Measurements from ENCODE around the gene IFNAR1. TPM values are rescaled to one million over a fixed set of nuclear protein-coding genes. Genes with fewer than 3 reads are reported as not detected.

IFNAR1 gene
- 24.4 TPM for total RNA-seq
- long read RNA-seq, full-length matches to known transcripts: 17 of 28 reads
- long read RNA-seq, partial matches to known transcripts: 1 of 28 reads
- long read RNA-seq, other reads (novel, unspliced or antisense): 10 of 28 reads

DNA sequence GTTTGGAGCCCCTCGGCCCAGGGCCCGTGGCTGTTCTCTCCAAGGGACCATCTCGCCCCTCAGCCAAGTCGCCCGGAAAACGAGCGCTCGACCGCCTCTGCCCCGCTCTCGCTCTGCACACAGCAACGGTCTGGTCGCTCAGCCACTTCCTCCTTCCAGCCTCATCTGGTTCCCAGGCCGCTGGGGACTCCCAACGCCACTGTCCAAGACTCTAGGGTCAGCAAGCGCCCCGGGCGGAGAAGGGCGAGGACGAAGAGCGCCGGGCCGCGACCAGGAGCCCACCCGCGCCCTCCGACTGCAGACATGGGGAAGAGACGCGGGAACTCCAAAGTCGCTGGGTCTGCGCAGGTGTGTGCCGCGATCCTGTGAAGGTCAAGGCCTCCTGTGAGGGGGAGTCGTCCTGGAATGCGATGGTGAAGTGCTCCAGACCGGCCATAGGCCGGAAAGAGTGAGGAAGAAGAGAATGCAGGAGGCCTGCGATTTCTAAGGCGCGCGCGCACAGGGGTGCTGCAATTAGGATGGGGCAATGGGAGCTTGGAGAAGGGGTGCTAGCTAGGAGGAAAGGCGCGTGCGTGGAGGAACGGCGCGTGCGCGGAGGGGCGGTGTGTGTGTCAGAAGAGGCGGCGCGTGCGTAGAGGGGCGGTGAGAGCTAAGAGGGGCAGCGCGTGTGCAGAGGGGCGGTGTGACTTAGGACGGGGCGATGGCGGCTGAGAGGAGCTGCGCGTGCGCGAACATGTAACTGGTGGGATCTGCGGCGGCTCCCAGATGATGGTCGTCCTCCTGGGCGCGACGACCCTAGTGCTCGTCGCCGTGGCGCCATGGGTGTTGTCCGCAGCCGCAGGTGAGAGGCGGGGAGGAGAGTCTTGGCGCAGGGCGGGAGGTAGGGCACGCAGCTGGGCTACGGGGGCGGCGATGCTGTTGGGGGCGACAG is at the start of gene IFNAR1:
Gene IFNAR1, plus strand, starts transcription at position 680 of the 931 bp plus-strand sequence. Its CDS starts 86 bp downstream, at position 766.
- Histone ChIP-seq H3K4me3 (peak within 1 kb of the TSS; percentile 78), H3K27ac (replicated peaks) (peak within 1 kb of the TSS; percentile 96), H3K36me3 (no peaks in the 10 kb centered on the region), H3K27me3 (ENCODE audit: low read depth) (no peaks in the 10 kb centered on the region), H3K9me3 (replicated peaks) (no peaks in the 10 kb centered on the region), H3K4me1 (peaks cover 46% of the 10 kb centered on the region)
- TF ChIP-seq, protein P1, sequence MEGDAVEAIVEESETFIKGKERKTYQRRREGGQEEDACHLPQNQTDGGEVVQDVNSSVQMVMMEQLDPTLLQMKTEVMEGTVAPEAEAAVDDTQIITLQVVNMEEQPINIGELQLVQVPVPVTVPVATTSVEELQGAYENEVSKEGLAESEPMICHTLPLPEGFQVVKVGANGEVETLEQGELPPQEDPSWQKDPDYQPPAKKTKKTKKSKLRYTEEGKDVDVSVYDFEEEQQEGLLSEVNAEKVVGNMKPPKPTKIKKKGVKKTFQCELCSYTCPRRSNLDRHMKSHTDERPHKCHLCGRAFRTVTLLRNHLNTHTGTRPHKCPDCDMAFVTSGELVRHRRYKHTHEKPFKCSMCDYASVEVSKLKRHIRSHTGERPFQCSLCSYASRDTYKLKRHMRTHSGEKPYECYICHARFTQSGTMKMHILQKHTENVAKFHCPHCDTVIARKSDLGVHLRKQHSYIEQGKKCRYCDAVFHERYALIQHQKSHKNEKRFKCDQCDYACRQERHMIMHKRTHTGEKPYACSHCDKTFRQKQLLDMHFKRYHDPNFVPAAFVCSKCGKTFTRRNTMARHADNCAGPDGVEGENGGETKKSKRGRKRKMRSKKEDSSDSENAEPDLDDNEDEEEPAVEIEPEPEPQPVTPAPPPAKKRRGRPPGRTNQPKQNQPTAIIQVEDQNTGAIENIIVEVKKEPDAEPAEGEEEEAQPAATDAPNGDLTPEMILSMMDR (IDR thresholded peaks at IDR 0.05; ENCODE audit: borderline replicate concordance): no peak
- intact Hi-C loops (cut with micrococcal nuclease): no loop called here
- peak; percentile 99 for DNase-seq

DNA sequence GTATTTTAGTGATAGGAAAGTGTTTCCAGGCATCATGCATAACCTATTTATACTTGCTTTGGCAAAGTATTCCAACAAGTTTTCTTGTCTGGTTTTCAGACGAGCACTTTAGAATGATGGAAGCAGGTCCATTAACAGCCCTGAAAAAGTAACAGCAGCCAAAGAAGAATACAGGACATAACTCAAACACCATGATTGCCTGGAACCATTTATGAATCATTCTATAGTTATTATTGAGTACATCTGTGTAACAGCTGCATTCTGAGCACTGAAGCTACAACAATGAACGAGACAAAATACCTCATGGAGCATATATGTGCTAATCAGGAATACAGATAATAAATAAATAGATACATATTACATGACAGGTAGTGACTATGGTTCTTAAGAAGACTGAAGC is 46.0 kb upstream of the IFNAR1 start:
- Histone ChIP-seq H3K4me3 (no peak overlapping the region), H3K4me1 (no peaks in the 10 kb centered on the region), H3K36me3 (peaks cover 81% of the 10 kb centered on the region), H3K27me3 (ENCODE audit: low read depth) (no peaks in the 10 kb centered on the region), H3K9me3 (replicated peaks) (peaks cover 10% of the 10 kb centered on the region), H3K27ac (replicated peaks) (no peak overlapping the region)
- intact Hi-C loops (cut with micrococcal nuclease): no loop called here
- TF ChIP-seq, protein P1 (IDR thresholded peaks at IDR 0.05; ENCODE audit: borderline replicate concordance): no peak
- DNase-seq: no peak

DNA sequence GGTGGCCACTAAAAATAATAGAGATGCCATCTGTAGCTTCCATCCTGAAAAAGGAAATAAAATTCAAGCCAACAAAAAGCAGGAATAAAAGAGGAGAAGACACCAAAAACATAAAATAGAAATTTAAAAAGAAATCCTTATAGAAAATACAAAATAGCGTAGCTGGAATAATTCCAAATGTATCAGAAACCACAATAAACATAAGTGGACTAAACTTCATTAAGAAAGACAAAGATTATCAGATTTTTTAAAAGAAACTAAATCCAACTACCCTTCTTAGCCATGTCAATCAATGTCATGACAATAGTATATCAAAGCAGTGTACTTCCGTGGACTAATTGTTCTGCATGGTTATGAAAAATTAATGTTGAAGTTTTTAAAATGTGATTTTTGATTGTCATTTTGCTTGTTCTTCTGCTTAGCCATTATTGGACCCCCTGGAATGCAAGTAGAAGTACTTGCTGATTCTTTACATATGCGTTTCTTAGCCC is 45.4 kb upstream of the IFNAR1 start:
- no peaks in the 10 kb centered on the region for H3K27me3 ChIP-seq (ENCODE audit: low read depth)
- H3K36me3 ChIP-seq: peaks cover 81% of the 10 kb centered on the region
- TF ChIP-seq, protein P1 (IDR thresholded peaks at IDR 0.05; ENCODE audit: borderline replicate concordance): no peak
- H3K9me3 ChIP-seq (replicated peaks): peaks cover 10% of the 10 kb centered on the region
- H3K4me3 ChIP-seq: no peak overlapping the region
- intact Hi-C loops (cut with micrococcal nuclease): no loop called here
- H3K27ac ChIP-seq (replicated peaks): no peak overlapping the region
- no peak for DNase-seq
- H3K4me1 ChIP-seq: no peaks in the 10 kb centered on the region

DNA sequence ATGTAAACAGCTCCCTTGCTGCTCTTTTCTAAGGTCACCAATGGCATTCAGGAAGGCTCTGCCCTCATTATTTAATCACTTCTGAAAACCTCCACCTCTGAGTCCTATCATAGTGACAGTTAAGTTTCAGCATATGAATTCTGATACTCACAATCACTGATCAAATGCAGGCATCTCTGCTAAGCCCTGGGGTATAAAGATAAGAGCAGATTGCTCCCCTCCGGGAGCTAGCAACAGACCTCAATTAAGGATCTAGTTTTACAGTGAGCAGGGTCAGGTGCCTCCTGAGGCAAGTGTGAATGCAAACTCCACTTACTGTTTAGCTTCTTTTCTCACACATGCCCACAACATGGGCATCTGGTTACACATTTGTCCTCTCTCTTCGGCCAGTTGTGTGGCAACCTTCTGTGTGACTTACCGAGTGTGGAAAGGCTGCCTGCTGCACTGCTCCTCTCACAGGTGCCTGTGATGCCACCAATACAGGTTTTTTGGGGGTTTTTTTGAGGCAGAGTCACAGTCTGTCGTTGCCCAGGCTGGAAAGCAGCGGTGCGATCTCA is 43.6 kb upstream of the IFNAR1 start:
- no peaks in the 10 kb centered on the region for H3K27me3 ChIP-seq (ENCODE audit: low read depth)
- intact Hi-C loops (cut with micrococcal nuclease): loop anchor here (10.0 kb wide), 1 partner anchor 46 kb away; no protein-coding TSS in a partner anchor
- H3K36me3 ChIP-seq: peaks cover 77% of the 10 kb centered on the region
- peaks cover 8% of the 10 kb centered on the region for H3K4me1 ChIP-seq
- TF ChIP-seq, protein P1 (IDR thresholded peaks at IDR 0.05; ENCODE audit: borderline replicate concordance): no peak
- peaks cover 10% of the 10 kb centered on the region for H3K9me3 ChIP-seq (replicated peaks)
- no peak overlapping the region for H3K4me3 ChIP-seq
- no peak overlapping the region for H3K27ac ChIP-seq (replicated peaks)
- DNase-seq: no peak

DNA sequence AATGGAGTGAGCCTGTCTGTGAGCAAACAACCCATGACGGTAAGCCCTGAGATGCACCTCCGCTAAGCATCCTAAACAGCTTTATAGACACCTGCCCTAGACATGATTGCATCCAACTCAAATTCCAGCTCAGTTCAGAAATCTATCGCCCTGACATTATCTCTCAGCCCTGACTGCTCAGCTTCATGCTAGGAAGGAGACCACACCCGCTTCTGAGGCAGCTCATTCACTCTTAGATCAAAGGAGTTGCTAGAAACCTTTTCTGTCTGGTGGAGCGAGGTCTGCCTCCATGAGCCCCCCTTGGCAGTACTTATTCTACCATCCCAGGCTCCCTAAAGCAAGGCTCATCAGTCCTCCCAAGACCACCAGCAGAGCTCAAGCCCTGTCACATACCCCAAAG is 41.6 kb upstream of the IFNAR1 start:
- intact Hi-C loops (cut with micrococcal nuclease): loop anchor here (10.0 kb wide), 1 partner anchor 48 kb away; no protein-coding TSS in a partner anchor
- no peak overlapping the region for H3K27ac ChIP-seq (replicated peaks)
- DNase-seq: no peak
- peaks cover 10% of the 10 kb centered on the region for H3K9me3 ChIP-seq (replicated peaks)
- TF ChIP-seq, protein P1 (IDR thresholded peaks at IDR 0.05; ENCODE audit: borderline replicate concordance): no peak
- H3K27me3 ChIP-seq (ENCODE audit: low read depth): no peaks in the 10 kb centered on the region
- H3K4me3 ChIP-seq: no peak overlapping the region
- peaks cover 71% of the 10 kb centered on the region for H3K36me3 ChIP-seq
- peaks cover 26% of the 10 kb centered on the region for H3K4me1 ChIP-seq
